ENCODE results near the gene RAB11FIP4.

GRCh38 chr17:31568121-31568520, 176.6 kb downstream of the RAB11FIP4 start:
- no peak for TF ChIP-seq CTCF (IDR thresholded peaks at IDR 0.05 in 2 of 3, conservative IDR thresholded peaks at IDR 0.05 in 1 of 3; ENCODE audit: borderline replicate concordance in 1 of 3, insufficient read depth in 1 of 3, low read depth in 2 of 3, low read length in 2 of 3)
- TF ChIP-seq SP1 (IDR thresholded peaks at IDR 0.05; ENCODE audit: low read depth): no peak

All from HCT116 (cell line).